Measurements from ENCODE around the gene ELP5. TPM values are rescaled to one million over a fixed set of nuclear protein-coding genes. Genes with fewer than 3 reads are reported as not detected.
A peak's percentile ranks its signal among the peaks of the same experiment; 100 is the strongest.

Gene ELP5
- total and polyA plus RNA-seq, 8 donors = 8.4 to 45.2 (median 19.5) TPM; not detected in 1

DNA sequence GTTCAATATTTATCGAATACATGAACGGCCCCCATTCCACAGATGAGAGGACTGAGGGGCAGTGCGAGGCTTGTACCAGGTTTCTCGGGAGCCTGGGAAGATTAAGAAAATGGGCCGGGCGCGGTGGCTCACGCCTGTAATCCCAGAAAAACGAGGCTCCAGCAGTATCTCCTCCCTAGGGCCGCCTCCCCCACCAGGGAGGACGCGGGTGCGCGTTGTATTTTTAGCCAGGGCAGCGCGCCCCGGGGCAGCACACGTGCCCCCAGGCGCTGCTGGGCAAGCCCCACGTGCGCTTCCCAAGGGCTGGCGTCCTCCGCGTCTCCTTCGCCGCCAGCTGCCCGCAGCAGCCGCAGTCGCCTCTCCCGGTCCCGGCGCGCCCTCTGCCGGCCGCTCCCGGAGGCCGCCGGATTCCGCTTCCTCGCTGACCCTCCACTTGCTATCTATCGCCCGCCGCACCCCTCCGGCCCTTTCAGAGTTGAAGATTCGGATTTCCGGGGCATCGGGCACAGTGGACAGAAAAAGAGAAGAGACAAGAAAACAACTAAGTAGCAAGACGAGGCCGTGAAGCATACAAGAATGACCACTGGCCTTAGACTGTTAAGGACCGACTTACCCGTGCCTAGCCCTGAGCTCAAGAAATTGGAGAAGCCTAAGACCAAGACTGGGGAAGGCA lies 44.3 kb downstream of the ELP5 start:
- Histone ChIP-seq H3K9me3 (no peaks in the 10 kb centered on the region), H3K36me3 (no peaks in the 10 kb centered on the region), H3K4me1 (peaks cover 31 to 51% (median 44%) of the 10 kb centered on the region in 4 donors), H3K27me3 (peaks cover 0 to 70% (median 28%) of the 10 kb centered on the region in 3 donors), H3K4me3 (peak overlapping the region; percentile 2 to 25 (median 14)), H3K27ac (peak overlapping the region in 4 of 5 donors; percentile 0 to 68 (median 51))
- WGBS, 5 donors = 2 to 8% (median 2%) methylated on average over 31 to 51 of the region's 51 CpGs
- DNase-seq = peak; percentile 85 to 95
- intact Hi-C loops (cut with DNase I; ENCODE audit: low total_unique reads) = no loop called here
- peak in 2 of 3 donors; percentile 64 to 76 for TF ChIP-seq POLR2AphosphoS5 (IDR thresholded peaks at IDR 0.05)
- no peak for TF ChIP-seq POLR2A (IDR thresholded peaks at IDR 0.05)
- TF ChIP-seq, protein P1, sequence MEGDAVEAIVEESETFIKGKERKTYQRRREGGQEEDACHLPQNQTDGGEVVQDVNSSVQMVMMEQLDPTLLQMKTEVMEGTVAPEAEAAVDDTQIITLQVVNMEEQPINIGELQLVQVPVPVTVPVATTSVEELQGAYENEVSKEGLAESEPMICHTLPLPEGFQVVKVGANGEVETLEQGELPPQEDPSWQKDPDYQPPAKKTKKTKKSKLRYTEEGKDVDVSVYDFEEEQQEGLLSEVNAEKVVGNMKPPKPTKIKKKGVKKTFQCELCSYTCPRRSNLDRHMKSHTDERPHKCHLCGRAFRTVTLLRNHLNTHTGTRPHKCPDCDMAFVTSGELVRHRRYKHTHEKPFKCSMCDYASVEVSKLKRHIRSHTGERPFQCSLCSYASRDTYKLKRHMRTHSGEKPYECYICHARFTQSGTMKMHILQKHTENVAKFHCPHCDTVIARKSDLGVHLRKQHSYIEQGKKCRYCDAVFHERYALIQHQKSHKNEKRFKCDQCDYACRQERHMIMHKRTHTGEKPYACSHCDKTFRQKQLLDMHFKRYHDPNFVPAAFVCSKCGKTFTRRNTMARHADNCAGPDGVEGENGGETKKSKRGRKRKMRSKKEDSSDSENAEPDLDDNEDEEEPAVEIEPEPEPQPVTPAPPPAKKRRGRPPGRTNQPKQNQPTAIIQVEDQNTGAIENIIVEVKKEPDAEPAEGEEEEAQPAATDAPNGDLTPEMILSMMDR (IDR thresholded peaks at IDR 0.05) = peak in 5 of 7 experiments; percentile 84 to 97 (median 94)

DNA sequence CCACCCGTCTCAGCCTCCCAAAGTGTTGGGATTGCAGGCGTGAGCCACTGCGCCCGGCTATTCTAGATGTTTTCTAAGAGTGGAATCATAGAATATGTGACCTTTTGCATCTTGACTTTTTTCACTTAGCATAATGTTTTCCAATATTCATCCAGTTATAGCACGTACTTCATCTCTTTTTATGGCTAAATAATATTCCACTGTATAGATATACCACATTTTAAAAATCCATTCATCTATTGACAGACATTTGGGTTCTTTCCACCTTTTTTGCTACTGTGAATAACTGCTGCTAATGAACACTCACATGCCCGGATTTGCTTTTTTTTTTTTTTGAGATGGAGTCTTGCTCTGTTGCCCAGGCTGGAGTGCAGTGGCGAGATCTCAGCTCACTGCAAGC lies 52.2 kb downstream of the ELP5 start:
- intact Hi-C loops (cut with DNase I; ENCODE audit: low total_unique reads) = no loop called here
- no peak overlapping the region for H3K27ac ChIP-seq
- TF ChIP-seq EP300 (IDR thresholded peaks at IDR 0.05) (no peak), POLR2A (IDR thresholded peaks at IDR 0.05) (no peak), POLR2AphosphoS5 (IDR thresholded peaks at IDR 0.05) (no peak)
- TF ChIP-seq, protein P1 (IDR thresholded peaks at IDR 0.05) = no peak
- H3K4me1 ChIP-seq = peaks cover 4 to 14% (median 11%) of the 10 kb centered on the region in 4 donors
- WGBS, 5 donors = 93 to 99% (median 97%) methylated on average over 7 of the region's 7 CpGs
- no peak overlapping the region for H3K4me3 ChIP-seq
- no peak for DNase-seq
- H3K9me3 ChIP-seq = no peaks in the 10 kb centered on the region
- H3K27me3 ChIP-seq = no peaks in the 10 kb centered on the region
- H3K36me3 ChIP-seq = no peaks in the 10 kb centered on the region

DNA sequence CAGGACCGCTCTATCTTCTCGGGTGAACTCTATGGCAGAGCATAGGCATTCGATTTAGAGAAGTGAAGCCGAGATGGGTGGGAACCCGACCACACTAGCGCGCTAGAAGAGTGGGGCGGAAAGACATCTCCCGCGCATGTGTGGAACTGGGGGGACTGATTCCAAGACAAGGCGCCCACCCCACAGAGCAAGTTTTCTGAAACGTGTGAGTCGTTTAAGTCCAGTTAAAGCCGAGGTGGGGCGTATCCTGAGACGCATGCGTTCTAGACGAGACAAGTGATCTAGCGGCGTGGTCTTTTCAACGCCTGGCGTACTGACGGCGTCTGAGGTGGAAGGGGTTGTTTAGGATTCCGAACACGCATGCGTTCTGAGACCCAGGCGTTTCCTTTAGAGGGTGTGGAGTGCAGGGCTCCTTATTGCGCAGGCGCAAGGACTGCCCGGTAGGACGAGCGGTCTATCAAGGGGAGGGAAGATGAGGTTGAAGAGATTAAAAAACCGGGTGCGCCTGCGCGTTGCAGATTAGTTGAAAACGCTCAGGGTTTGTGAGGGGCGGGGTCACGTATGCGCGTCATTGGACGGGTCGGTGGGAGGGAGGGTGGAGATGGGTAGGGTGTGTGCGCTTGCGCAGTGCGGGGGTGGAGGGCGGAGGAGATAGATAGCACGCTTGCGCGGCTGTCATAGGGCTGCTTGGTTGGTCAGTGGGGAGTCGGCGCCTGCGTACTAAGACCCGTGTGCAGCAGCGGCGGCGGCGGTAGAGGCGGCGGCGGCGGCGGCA lies 55.1 kb downstream of the ELP5 start, which contains the start of gene EIF5A:
EIF5A (plus strand) TSS at position 718 of the 775 bp plus-strand sequence. CDS start 2,008 bp downstream, outside the sequence.
- peak; percentile 100 for DNase-seq
- Histone ChIP-seq H3K27ac (peak within 1 kb of the TSS; percentile 98 to 100 (median 100)), H3K27me3 (no peaks in the 10 kb centered on the region), H3K36me3 (peaks cover 23 to 29% (median 28%) of the 10 kb centered on the region in 4 donors), H3K4me3 (peak within 1 kb of the TSS; percentile 94 to 99 (median 98)), H3K4me1 (peaks cover 17 to 40% (median 37%) of the 10 kb centered on the region in 4 donors), H3K9me3 (no peaks in the 10 kb centered on the region)
- intact Hi-C loops (cut with DNase I; ENCODE audit: low total_unique reads) = no loop called here
- WGBS, 5 donors = 0 to 1% (median 0%) methylated on average over 55 to 64 of the region's 64 CpGs
- peak in 2 of 4 donors; percentile 84 to 85 for TF ChIP-seq POLR2A (IDR thresholded peaks at IDR 0.05)
- TF ChIP-seq, protein P1 (IDR thresholded peaks at IDR 0.05) = peak in 1 of 7 experiments; percentile 12
- no peak for TF ChIP-seq EP300 (IDR thresholded peaks at IDR 0.05)
- peak; percentile 94 to 97 (median 95) for TF ChIP-seq POLR2AphosphoS5 (IDR thresholded peaks at IDR 0.05)
